Esophagus (tissue), 2 donors: Measurements from ENCODE around the gene SGMS1. TPM values are rescaled to one million over a fixed set of nuclear protein-coding genes. Genes with fewer than 3 reads are reported as not detected.

Experiments
- H3K27ac ChIP-seq, 2 donors: one replicate each; pipeline ENCODE4 v1.5.1; 2013; ENCODE audit warnings: low read depth in 2 of 2, mild to moderate bottlenecking in 2 of 2, inconsistent platforms in 1 of 2, low read length in 1 of 2, moderate library complexity in 1 of 2
- H3K27me3 ChIP-seq, 2 donors: one replicate each; pipeline ENCODE4 v1.6.1; 2013; ENCODE audit warnings: low read length in 2 of 2, control low read depth in 1 of 2, mild to moderate bottlenecking in 1 of 2; ENCODE audit not compliant: insufficient read depth in 2 of 2, control insufficient read depth in 1 of 2
- H3K36me3 ChIP-seq, 2 donors: one replicate each; pipeline ENCODE4 v1.6.1; 2013; ENCODE audit warnings: low read length in 1 of 2; ENCODE audit not compliant: control insufficient read depth in 2 of 2, insufficient read depth in 2 of 2
- H3K4me1 ChIP-seq, 2 donors: one replicate each; pipeline ENCODE4 v1.6.1; 2013; ENCODE audit warnings: low read length in 1 of 2; ENCODE audit not compliant: control insufficient read depth in 2 of 2, insufficient read depth in 2 of 2
- H3K4me3 ChIP-seq, 2 donors: one replicate each; pipeline ENCODE4 v1.5.1; 2013; ENCODE audit warnings: low read length in 2 of 2, mild to moderate bottlenecking in 2 of 2, low read depth in 1 of 2, moderate library complexity in 1 of 2
- H3K9me3 ChIP-seq, 2 donors: one replicate each; pipeline ENCODE4 v1.6.1; 2013; ENCODE audit warnings: mild to moderate bottlenecking in 2 of 2, low read depth in 1 of 2, low read length in 1 of 2, moderate library complexity in 1 of 2; ENCODE audit not compliant: control insufficient read depth in 2 of 2, insufficient read depth in 1 of 2
- WGBS, 2 donors: extraction: QIAGEN DNeasy Blood & Tissue Kit; methylation state at CpG; one replicate each; pipeline ENCODE4 v1.1.7; 2013; 5-methylcytosine and 5-hydroxymethylcytosine counted together
- polyA plus RNA-seq, 2 donors: library from polyadenylated mRNA; stranded (reverse); fragments of 200-250 nt; gene quantifications; one replicate each; pipeline ENCODE4 v1.2.3, GENCODE V29; 2013
- donor health status: healthy with polysubstance abuse.
- donor health status: Bipolar disorder and iron deficiency.

The SGMS1 gene
- polyA plus RNA-seq, 2 donors = 5.4 to 7.9 TPM

DNA sequence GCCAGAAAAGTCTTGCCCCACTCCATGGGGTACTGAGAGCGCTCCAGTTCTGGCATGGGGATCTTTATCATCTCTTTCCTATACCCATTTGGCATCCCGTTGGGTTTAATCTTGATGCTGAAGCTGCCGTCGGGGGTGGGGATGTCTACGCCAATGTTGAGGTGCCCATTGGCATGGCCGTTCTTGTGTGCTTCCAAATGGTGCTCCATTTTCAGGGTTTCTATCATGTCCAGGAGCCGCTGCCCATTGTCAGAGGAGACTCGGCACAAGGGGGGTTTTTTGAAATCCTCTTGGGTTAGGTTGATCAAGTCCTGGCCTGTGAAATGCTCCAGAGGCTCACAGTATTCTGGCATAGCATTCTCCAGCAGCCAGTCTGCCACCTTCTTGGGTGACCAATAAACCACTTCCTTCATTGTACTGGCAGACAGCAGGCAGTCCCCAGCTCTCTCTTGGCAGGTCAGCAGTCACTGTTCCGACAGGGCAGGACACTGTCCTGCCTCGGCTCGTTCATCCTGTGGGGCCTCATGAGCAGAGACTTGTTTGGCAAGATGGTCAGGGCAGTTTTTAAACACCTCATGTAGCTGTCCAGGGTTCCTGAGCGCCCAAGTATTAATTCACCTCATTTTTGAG, 279.9 kb downstream of the SGMS1 start:
- Histone ChIP-seq H3K27me3 (no peaks in the 10 kb centered on the region), H3K4me3 (no peak overlapping the region), H3K9me3 (peaks cover 0 to 2% of the 10 kb centered on the region in 2 donors), H3K27ac (peak overlapping the region in 1 of 2 donors; percentile 21), H3K4me1 (no peaks in the 10 kb centered on the region), H3K36me3 (peaks cover 2 to 4% of the 10 kb centered on the region in 2 donors)
- WGBS, 2 donors = 91% methylated on average over 12 of the region's 12 CpGs

DNA sequence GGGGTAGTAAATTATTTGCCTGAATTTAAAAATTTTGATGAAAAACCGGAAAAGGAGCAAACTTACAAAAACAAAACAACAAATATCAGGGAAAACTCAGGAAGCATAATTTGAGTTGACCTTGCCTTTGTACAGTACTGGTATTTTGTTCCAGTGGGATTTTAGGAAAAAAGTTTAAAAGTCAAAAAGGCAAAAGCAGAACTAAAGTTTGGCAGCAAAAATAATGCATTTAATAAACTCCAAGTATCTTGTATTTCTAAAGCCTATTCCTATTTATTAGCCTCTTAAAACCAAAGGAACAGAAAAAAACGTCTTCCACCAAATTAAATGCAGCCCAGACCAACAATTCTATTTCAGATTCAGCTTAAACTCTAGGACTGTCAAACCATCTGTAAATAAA, 281.8 kb downstream of the SGMS1 start:
- peaks cover 0 to 2% of the 10 kb centered on the region in 2 donors for H3K9me3 ChIP-seq
- peaks cover 2 to 4% of the 10 kb centered on the region in 2 donors for H3K36me3 ChIP-seq
- no peak overlapping the region for H3K27ac ChIP-seq
- H3K4me3 ChIP-seq = no peak overlapping the region
- H3K4me1 ChIP-seq = no peaks in the 10 kb centered on the region
- H3K27me3 ChIP-seq = no peaks in the 10 kb centered on the region
- 74 to 78% methylated on average over 2 of the region's 2 CpGs for WGBS, 2 donors

DNA sequence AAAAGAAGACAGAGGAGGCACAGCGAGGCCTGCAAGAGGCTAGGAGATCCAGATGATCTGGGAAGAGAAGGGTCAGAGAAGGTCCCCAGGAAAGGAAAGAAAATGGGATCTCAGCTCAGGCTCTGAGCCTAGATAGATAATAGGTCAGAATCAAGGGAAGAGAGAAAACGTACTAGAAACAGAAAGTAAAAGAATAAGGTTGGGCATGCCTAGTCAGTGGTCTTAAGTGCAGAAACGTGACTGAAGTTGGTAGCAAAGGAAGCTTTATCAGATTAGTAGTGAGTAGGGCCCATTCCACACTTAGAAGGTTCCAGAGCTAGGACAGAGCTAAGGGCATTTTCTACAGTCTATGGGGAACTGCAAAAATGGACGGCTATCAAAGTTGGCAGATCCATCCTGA, 287.6 kb downstream of the SGMS1 start:
- Histone ChIP-seq H3K4me1 (no peaks in the 10 kb centered on the region), H3K9me3 (no peaks in the 10 kb centered on the region), H3K27ac (no peak overlapping the region), H3K27me3 (no peaks in the 10 kb centered on the region), H3K4me3 (no peak overlapping the region), H3K36me3 (peaks cover 2 to 4% of the 10 kb centered on the region in 2 donors)
- 71 to 83% methylated on average over 4 of the region's 4 CpGs for WGBS, 2 donors

DNA sequence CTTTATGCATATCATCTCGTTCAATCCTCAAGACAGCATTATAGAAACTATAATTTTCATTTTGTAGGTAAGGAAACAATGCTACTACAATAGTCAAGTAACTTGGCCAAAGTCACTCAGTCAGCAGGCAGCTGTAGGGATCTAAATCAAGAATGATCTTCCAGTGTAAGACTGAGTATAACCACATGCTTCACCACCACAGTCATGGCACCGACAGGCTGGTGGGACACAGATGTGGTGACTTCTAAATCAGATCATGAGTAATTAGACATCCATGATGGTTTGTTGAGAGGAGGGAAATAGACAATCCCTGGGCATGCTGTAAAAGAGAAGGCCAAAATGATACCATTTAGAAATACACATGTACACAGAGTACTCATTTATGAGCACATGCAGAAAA, 288.4 kb downstream of the SGMS1 start:
- Histone ChIP-seq H3K27me3 (no peaks in the 10 kb centered on the region), H3K4me3 (no peak overlapping the region), H3K27ac (no peak overlapping the region), H3K36me3 (peaks cover 2 to 4% of the 10 kb centered on the region in 2 donors), H3K9me3 (no peaks in the 10 kb centered on the region), H3K4me1 (no peaks in the 10 kb centered on the region)
- WGBS, 2 donors = 91 to 95% methylated on average over 2 of the region's 2 CpGs

DNA sequence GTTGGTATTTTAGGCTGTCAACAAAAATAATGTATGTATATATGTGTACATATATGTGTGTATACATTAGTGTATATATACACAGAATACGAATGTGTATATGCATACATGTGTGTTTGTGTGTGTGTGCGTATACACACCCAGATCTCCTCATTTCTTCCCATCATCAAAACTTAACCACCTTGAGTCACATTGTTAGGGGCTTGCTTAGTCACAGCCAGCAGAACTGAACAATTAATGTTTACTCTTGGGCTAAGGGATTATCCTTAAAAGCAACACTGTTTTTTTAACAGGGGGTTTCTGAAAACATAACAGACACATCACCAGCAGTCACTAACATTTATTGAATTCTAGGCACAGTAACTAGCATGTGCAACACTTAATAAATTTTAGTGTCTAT, 289.5 kb downstream of the SGMS1 start:
- H3K4me1 ChIP-seq = no peaks in the 10 kb centered on the region
- H3K36me3 ChIP-seq = peaks cover 0 to 4% of the 10 kb centered on the region in 2 donors
- H3K4me3 ChIP-seq = no peak overlapping the region
- no peak overlapping the region for H3K27ac ChIP-seq
- no peaks in the 10 kb centered on the region for H3K9me3 ChIP-seq
- WGBS, 2 donors = 93 to 94% methylated on average over 2 of the region's 2 CpGs
- H3K27me3 ChIP-seq = no peaks in the 10 kb centered on the region

DNA sequence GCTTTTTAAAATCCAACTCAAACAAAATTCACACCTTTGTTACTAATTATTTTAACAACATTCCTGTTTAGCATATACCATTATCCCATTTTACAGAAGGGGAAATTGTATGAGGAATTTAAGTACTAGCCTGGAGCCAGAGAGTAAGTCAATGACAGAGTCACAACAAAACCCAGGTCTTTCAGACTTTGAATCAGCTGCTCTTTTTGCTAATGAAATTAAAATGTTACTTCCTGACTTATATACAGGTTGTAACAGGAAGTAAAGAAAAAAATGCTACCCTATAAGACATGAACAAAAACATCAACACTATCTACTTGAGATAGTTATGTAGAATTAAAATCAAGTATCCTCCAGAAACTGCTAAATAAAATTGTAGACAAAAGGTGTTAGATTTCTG, 289.9 kb downstream of the SGMS1 start:
- Histone ChIP-seq H3K9me3 (no peaks in the 10 kb centered on the region), H3K36me3 (peaks cover 0 to 4% of the 10 kb centered on the region in 2 donors), H3K4me3 (no peak overlapping the region), H3K27ac (no peak overlapping the region), H3K4me1 (no peaks in the 10 kb centered on the region), H3K27me3 (no peaks in the 10 kb centered on the region)

DNA sequence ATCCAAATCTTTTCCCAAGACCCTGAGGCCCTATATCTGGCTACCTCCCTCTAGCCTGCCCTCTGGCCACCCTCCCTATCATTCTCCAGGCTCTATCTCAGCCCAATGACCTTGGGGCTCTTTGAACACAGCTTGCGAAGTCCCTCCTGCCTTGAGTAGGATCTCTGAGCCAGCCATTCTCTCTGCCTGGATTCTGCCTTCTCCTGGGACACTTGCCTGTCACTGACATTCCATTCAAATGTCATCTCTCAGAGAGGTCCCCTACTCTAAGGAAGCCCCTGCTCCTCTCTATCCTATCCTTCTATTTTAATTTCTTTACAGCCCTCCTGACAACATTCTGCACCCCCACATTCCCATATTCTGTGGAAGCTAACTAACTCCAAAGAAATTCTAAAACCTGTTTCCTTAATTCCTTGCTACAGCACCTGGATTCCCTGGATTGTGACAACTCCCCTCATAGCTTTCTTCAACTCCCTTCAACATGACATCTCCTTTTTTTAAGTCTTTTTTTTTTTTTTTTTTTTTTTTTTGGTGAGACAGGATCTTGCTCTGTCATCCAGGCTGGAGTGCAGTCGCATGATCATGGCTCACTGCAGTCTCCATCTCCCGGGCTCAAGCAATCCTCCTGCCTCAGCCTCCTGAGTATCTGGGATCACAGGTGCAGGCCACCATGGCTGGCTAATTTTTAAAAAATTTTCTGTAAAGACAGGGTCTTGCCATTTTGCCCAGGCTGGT, 291.5 kb downstream of the SGMS1 start:
- H3K9me3 ChIP-seq = no peaks in the 10 kb centered on the region
- H3K36me3 ChIP-seq = peaks cover 0 to 4% of the 10 kb centered on the region in 2 donors
- WGBS, 2 donors = 89 to 97% methylated on average over 3 of the region's 3 CpGs
- H3K4me3 ChIP-seq = no peak overlapping the region
- no peaks in the 10 kb centered on the region for H3K27me3 ChIP-seq
- H3K4me1 ChIP-seq = no peaks in the 10 kb centered on the region
- no peak overlapping the region for H3K27ac ChIP-seq

DNA sequence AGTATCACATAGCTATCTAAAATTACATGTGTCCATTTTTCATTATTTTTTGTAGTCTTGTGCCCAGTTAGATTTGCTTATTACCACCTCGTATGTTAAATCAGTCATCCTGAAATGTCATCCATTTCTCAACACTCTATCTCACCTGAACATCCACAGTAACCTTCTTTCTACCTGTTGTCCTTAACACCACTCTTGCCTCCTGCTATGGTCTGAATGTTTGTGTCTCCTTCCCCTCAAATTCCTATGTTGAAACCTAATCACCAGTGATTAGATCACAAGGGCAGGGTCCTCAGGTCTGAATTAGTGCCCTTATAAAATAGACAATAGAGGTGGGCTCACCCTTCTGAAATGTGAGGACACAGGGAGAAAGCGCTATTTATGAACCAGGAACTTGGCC, 292.3 kb downstream of the SGMS1 start:
- no peaks in the 10 kb centered on the region for H3K4me1 ChIP-seq
- no peak overlapping the region for H3K27ac ChIP-seq
- no peaks in the 10 kb centered on the region for H3K27me3 ChIP-seq
- no peak overlapping the region for H3K4me3 ChIP-seq
- no peaks in the 10 kb centered on the region for H3K9me3 ChIP-seq
- 93 to 98% methylated on average over 2 of the region's 2 CpGs for WGBS, 2 donors
- peaks cover 0 to 4% of the 10 kb centered on the region in 2 donors for H3K36me3 ChIP-seq

DNA sequence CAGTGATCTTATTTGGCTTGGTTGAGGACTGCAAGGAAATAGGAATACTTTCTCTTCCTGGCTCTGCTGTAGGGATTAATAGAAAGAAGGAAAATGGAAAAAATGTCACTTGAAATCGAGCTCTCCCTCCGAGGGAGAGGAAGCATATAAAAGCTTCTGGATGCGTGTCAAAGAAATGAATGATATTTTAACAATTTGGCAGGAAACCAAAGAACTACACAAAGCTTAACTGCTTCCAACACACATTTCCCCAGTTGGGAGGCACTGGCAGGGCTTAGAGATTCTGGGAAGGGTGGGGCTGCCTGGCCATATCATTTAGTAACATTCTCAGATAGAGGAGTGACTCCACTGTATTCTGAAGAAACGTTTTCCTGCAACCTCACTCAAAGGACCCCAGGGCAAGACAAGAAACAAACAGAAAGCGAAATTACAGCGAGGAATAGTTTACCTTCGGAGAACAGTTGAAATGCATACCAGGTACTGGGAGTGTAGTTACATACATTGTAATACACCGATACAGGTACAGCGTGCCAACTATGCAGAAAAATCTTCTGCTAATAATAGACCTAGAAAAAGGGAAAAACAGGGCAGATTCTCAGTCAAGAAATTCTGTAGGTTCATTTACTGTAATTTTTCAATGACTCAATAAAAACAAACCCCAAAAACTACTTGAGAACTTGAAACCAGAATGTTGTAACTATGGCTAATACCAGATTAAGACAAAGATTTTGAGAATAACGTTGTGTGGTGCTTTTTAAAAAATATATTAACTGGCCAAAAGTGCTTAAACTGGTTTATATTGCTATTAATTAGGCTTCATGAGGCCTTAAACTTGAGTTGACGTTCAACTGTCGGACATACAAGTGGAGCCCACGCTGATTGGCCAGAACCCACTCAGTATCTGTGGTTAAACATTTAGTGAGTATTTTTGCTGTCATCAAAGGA, 296.7 kb downstream of the SGMS1 start:
- Histone ChIP-seq H3K4me3 (peak overlapping the region in 1 of 2 donors; percentile 42), H3K9me3 (no peaks in the 10 kb centered on the region), H3K27ac (peak overlapping the region; percentile 24 to 71), H3K36me3 (no peaks in the 10 kb centered on the region), H3K4me1 (peaks cover 0 to 3% of the 10 kb centered on the region in 2 donors), H3K27me3 (no peaks in the 10 kb centered on the region)
- WGBS, 2 donors = 34 to 38% methylated on average over 13 of the region's 13 CpGs
